NCI-H2227 (cell line): ENCODE data around the gene MINDY4B.
"Not testable (repeated sequence)": the region's sequence is repeated elsewhere in the genome, so short reads cannot be mapped to it uniquely, and the experiment has no call there.

ENCODE experiments used
- DNase-seq: peaks from one replicate; lab custom pipeline; 2025; ENCODE audit not compliant: unreplicated experiment; lab: John Stamatoyannopoulos, UW

The MINDY4B gene

GRCh38 chr3:150899141-150899540 is 6.1 kb downstream of the MINDY4B start:
- DNase-seq: no peak

GRCh38 chr3:150898046-150898754 is 7.0 kb downstream of the MINDY4B start:
- no peak for DNase-seq

GRCh38 chr3:150897592-150897991 is 7.6 kb downstream of the MINDY4B start:
- no peak for DNase-seq

GRCh38 chr3:150890831-150891230 is 14.4 kb downstream of the MINDY4B start:
- DNase-seq: no peak

- DNase-seq: no peak
Observed at GRCh38 chr3:150890295-150890694, 14.9 kb downstream of the MINDY4B start.

GRCh38 chr3:150889106-150889505 is 16.1 kb downstream of the MINDY4B start:
- DNase-seq: no peak

- DNase-seq: no peak
Observed at GRCh38 chr3:150887031-150887430, 18.2 kb downstream of the MINDY4B start.

- DNase-seq: no peak
Observed at GRCh38 chr3:150885535-150885934, 19.7 kb downstream of the MINDY4B start.

- no peak for DNase-seq
Observed at GRCh38 chr3:150878996-150879575, 26.2 kb downstream of the MINDY4B start.

GRCh38 chr3:150878290-150878689 is 26.9 kb downstream of the MINDY4B start:
- DNase-seq: no peak

GRCh38 chr3:150877303-150877702 is 27.9 kb downstream of the MINDY4B start:
- no peak for DNase-seq

GRCh38 chr3:150876611-150877265 is 28.5 kb downstream of the MINDY4B start:
- DNase-seq: no peak

GRCh38 chr3:150875548-150875947 is 29.7 kb downstream of the MINDY4B start:
- DNase-seq: no peak

- no peak for DNase-seq
Observed at GRCh38 chr3:150874666-150875219, 30.5 kb downstream of the MINDY4B start.

- no peak for DNase-seq
Observed at GRCh38 chr3:150871192-150871591, 34.0 kb downstream of the MINDY4B start.

GRCh38 chr3:150870406-150870805 is 34.8 kb downstream of the MINDY4B start:
- DNase-seq: no peak

GRCh38 chr3:150868282-150868681 is 37.0 kb downstream of the MINDY4B start:
- no peak for DNase-seq

- DNase-seq: no peak
Observed at GRCh38 chr3:150867434-150867833, 37.8 kb downstream of the MINDY4B start.

GRCh38 chr3:150863921-150864320 is 41.3 kb downstream of the MINDY4B start:
- not testable (repeated sequence) for DNase-seq

- no peak for DNase-seq
Observed at GRCh38 chr3:150861851-150862250, 43.4 kb downstream of the MINDY4B start.

GRCh38 chr3:150857936-150858335 is 47.3 kb downstream of the MINDY4B start:
- not testable (repeated sequence) for DNase-seq

- no peak for DNase-seq
Observed at GRCh38 chr3:150850191-150850590, 55.0 kb downstream of the MINDY4B start.
